IMR-90 (cell line): ENCODE measurements around the gene C1QTNF9B. TPM values are rescaled to one million over a fixed set of nuclear protein-coding genes. Genes with fewer than 3 reads are reported as not detected.
"Not testable (repeated sequence)": the region's sequence is repeated elsewhere in the genome, so short reads cannot be mapped to it uniquely, and the experiment has no call there.

Experiments used
- ATAC-seq: fragments of 200-7000 bp; cut with Tn5 transposase; 2 replicates; pipeline ENCODE4 v1.9.1; 2020; ENCODE audit warnings: low read depth, mild to moderate bottlenecking, moderate library complexity
- BruUV-seq: library from RNA; stranded (reverse); fragments of 400-500 nt; replicated peaks from 2 replicates; lab custom pipeline; 2021; lab: Mats Ljungman, UMichigan
- CTCF ChIA-PET: fragments of 300-600 bp; formaldehyde crosslinking; extraction: SDS; loops from one replicate; lab custom pipeline; 2021; ENCODE audit warnings: antibody characterized with exemption; lab: Yijun Ruan, JAX
- POLR2A ChIA-PET: fragments of 300-600 bp; sonication (Branson Sonifier 250); formaldehyde crosslinking; loops from one replicate; lab custom pipeline; 2022; ENCODE audit warnings: antibody characterized with exemption; ENCODE audit not compliant: unreplicated experiment; lab: Charles Lee
- DNase-seq: peaks from one replicate; pipeline ENCODE4 v3.0.0; 2013
- H2AFZ ChIP-seq: replicated peaks from 2 replicates; pipeline ENCODE3; 2013; ENCODE audit warnings: low read length, mild to moderate bottlenecking; ENCODE audit not compliant: poor library complexity
- H2AK5ac ChIP-seq: 2 replicates; pipeline ENCODE4 v1.6.1; 2013; ENCODE audit warnings: low read depth, low read length, inconsistent platforms
- H2AK9ac ChIP-seq: replicated peaks from 2 replicates; pipeline ENCODE3; 2013; ENCODE audit warnings: mild to moderate bottlenecking, low read depth, low read length, moderate library complexity; ENCODE audit not compliant: poor library complexity
- H2BK120ac ChIP-seq: 2 replicates; pipeline ENCODE4 v1.6.1; 2013; ENCODE audit warnings: low read depth, low read length, inconsistent platforms
- H2BK15ac ChIP-seq: 3 replicates; pipeline ENCODE4 v1.6.1; 2013; ENCODE audit warnings: low read depth, low read length, inconsistent platforms
- H2BK20ac ChIP-seq: 2 replicates; pipeline ENCODE4 v1.6.1; 2013; ENCODE audit warnings: low read depth, mild to moderate bottlenecking, inconsistent platforms, low read length, moderate library complexity
- H2BK5ac ChIP-seq: 2 replicates; pipeline ENCODE4 v1.6.1; 2013; ENCODE audit warnings: mild to moderate bottlenecking, low read depth, low read length, inconsistent platforms; ENCODE audit not compliant: poor library complexity, severe bottlenecking
- H3K14ac ChIP-seq: replicated peaks from 2 replicates; pipeline ENCODE4 v1.6.1; 2013; ENCODE audit warnings: low read depth, low read length, inconsistent platforms
- H3K18ac ChIP-seq: 2 replicates; pipeline ENCODE4 v1.6.1; 2013; ENCODE audit warnings: low read depth, low read length, control low read depth
- H3K23ac ChIP-seq: 2 replicates; pipeline ENCODE4 v1.6.1; 2013; ENCODE audit warnings: low read depth, low read length, inconsistent platforms
- H3K27ac ChIP-seq: 2 replicates; pipeline ENCODE4 v1.5.1; 2013; ENCODE audit warnings: mild to moderate bottlenecking, control low read depth, low read length; ENCODE audit not compliant: insufficient read depth
- H3K27me3 ChIP-seq: 2 replicates; pipeline ENCODE4 v1.6.1; 2013; ENCODE audit warnings: low read length; ENCODE audit not compliant: control insufficient read depth, insufficient read depth
- H3K36me3 ChIP-seq: 2 replicates; pipeline ENCODE4 v1.6.1; 2013; ENCODE audit warnings: low read length, mixed read lengths; ENCODE audit not compliant: control insufficient read depth, insufficient read depth
- H3K4ac ChIP-seq: 2 replicates; pipeline ENCODE4 v1.6.1; 2013; ENCODE audit warnings: low read depth, low read length, inconsistent platforms
- H3K4me1 ChIP-seq: 2 replicates; pipeline ENCODE4 v1.6.1; 2013; ENCODE audit warnings: low read length, mixed read lengths; ENCODE audit not compliant: control insufficient read depth, insufficient read depth
- H3K4me2 ChIP-seq: 2 replicates; pipeline ENCODE4 v1.6.1; 2013; ENCODE audit warnings: low read depth, mild to moderate bottlenecking, control low read depth, low read length, moderate library complexity
- H3K4me3 ChIP-seq: 2 replicates; pipeline ENCODE4 v1.5.1; 2013; ENCODE audit warnings: low read depth, mild to moderate bottlenecking, control low read depth, low read length, moderate library complexity; ENCODE audit not compliant: insufficient read depth
- H3K56ac ChIP-seq: 2 replicates; pipeline ENCODE4 v1.6.1; 2013; ENCODE audit warnings: low read length, inconsistent platforms; ENCODE audit not compliant: insufficient read depth; ENCODE audit errors: extremely low read depth
- H3K79me1 ChIP-seq, 2 experiments: 2 replicates each; pipeline ENCODE4 v1.6.1; 2013; ENCODE audit warnings: low read length in 2 of 2, inconsistent platforms in 1 of 2, low read depth in 1 of 2
- H3K9ac ChIP-seq: 2 replicates; pipeline ENCODE4 v1.6.1; 2013; ENCODE audit warnings: low read depth, low read length, control low read depth
- H3K9me1 ChIP-seq: 2 replicates; pipeline ENCODE4 v1.6.1; 2013; ENCODE audit warnings: low read length, inconsistent platforms; ENCODE audit not compliant: insufficient read depth
- H3K9me3 ChIP-seq: 2 replicates; pipeline ENCODE4 v1.6.1; 2013; ENCODE audit warnings: low read length; ENCODE audit not compliant: control insufficient read depth, insufficient read depth
- H4K20me1 ChIP-seq: 2 replicates; pipeline ENCODE4 v1.6.1; 2013; ENCODE audit warnings: low read length, inconsistent platforms; ENCODE audit not compliant: insufficient read depth
- H4K5ac ChIP-seq: 2 replicates; pipeline ENCODE4 v1.6.1; 2013; ENCODE audit warnings: mild to moderate bottlenecking, low read depth, low read length, control low read depth
- H4K8ac ChIP-seq, 2 experiments: 2 replicates each; pipeline ENCODE4 v1.6.1; 2013; ENCODE audit warnings: low read depth in 2 of 2, low read length in 2 of 2, control low read depth in 1 of 2, inconsistent platforms in 1 of 2
- H4K91ac ChIP-seq: 2 replicates; pipeline ENCODE4 v1.6.1; 2013; ENCODE audit warnings: low read depth, low read length, inconsistent platforms; ENCODE audit not compliant: insufficient read depth
- WGBS, 2 experiments: methylation state at CpG; one replicate each; pipeline versions ENCODE4 v1.1.5 to v1.1.7; 2013; ENCODE audit warnings: missing lambda C conversion rate in 2 of 2; ENCODE audit not compliant: insufficient read length in 1 of 2; ENCODE audit errors: extremely low coverage in 2 of 2; 5-methylcytosine and 5-hydroxymethylcytosine counted together
- dilution Hi-C: fragments of 300-500 bp; cut with HindIII; formaldehyde crosslinking; loops from one replicate; pipeline ENCODE4 v1.14.3; 2018; ENCODE audit warnings: low sequenced_read_pairs; ENCODE audit not compliant: unreplicated experiment
- in situ Hi-C: fragments of 300-500 bp; cut with MboI; formaldehyde crosslinking; loops from 3 replicates; pipeline ENCODE4 v1.14.3; 2019; ENCODE audit warnings: low sequenced_read_pairs, inconsistent platforms, mixed read lengths
- intact Hi-C: fragments of 100-400 bp; cut with micrococcal nuclease; formaldehyde crosslinking; loops from 2 replicates; pipeline ENCODE4 v1.10.0; 2022
- polyA plus RNA-seq, 3 experiments: library from polyadenylated mRNA; depleted of rRNA; stranded (reverse); fragments of >200 nt; gene quantifications; 2 replicates each; pipeline ENCODE4 v1.2.3, GENCODE V29; 2012; ENCODE audit warnings: low replicate concordance in 1 of 3
- total RNA-seq: library from RNA; depleted of rRNA; stranded (reverse); fragments of >200 nt; gene quantifications from 2 replicates; pipeline ENCODE4 v1.2.3, GENCODE V29; 2012

Gene C1QTNF9B
- total and polyA plus RNA-seq, 2 of the 4 experiments (the other 2 are of a cell fraction): 0.72 to 1.1 TPM

DNA sequence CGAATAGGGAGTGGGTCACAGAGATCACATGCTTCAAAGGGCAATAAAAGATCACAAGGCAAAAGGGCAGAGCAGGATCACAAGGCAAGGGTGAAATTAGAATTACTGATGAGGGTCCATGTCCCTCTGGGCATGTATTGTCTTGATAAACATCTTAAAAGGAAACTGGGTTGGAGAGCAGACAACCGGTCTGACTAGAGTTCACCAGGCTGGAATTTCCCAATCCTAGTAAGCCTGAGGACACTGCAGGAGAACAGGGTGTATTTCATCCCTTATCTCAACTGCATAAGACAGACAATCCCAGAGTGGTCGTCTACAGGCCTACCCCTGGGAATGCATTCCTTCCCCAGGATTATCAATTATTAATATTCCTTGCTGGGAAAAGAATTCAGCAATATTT is 42.4 kb upstream of the C1QTNF9B start:
- CTCF ChIA-PET, in situ Hi-C loops, H3K4me1 ChIP-seq, H3K9me3 ChIP-seq, H2BK120ac ChIP-seq, H4K91ac ChIP-seq, H3K18ac ChIP-seq, H4K8ac ChIP-seq, H2AFZ ChIP-seq, H3K9ac ChIP-seq, H3K23ac ChIP-seq, H4K5ac ChIP-seq, H2BK15ac ChIP-seq, H2BK5ac ChIP-seq, H3K9me1 ChIP-seq, H2BK20ac ChIP-seq, H3K4me3 ChIP-seq, ATAC-seq, H3K4ac ChIP-seq, intact Hi-C loops, H3K79me1 ChIP-seq, H2AK9ac ChIP-seq, H3K36me3 ChIP-seq, H4K20me1 ChIP-seq, H3K27me3 ChIP-seq, H3K4me2 ChIP-seq, H3K27ac ChIP-seq, H3K14ac ChIP-seq, H2AK5ac ChIP-seq, H3K56ac ChIP-seq, BruUV-seq, dilution Hi-C loops, DNase-seq: not testable (repeated sequence)
- WGBS, 2 experiments: no CpG with 5 or more reads among the region's 3 CpGs
- POLR2A ChIA-PET: interaction anchor here (0.5 kb wide), 1 partner anchor 8 kb away, joined by 4 read pairs; no protein-coding TSS in a partner anchor
